Ecto neural progenitor cell (in vitro differentiated cells): Measurements from ENCODE around the gene PRDX3.
A peak's percentile ranks its signal among the peaks of the same experiment; 100 is the strongest.
"Not testable (repeated sequence)": the region's sequence is repeated elsewhere in the genome, so short reads cannot be mapped to it uniquely, and the experiment has no call there.

Experiments used
- DNase-seq: peaks from one replicate; pipeline ENCODE4 v3.0.0-alpha.2; 2018; ENCODE audit warnings: low spot score

The PRDX3 gene

GRCh38 chr10:119165171-119166117 lies 13.2 kb downstream of the PRDX3 start, which contains the start of gene SFXN4:
Gene SFXN4 (minus strand): TSS chr10:119165714. CDS start chr10:119165647, 67 bp downstream.
- peak; percentile 79 for DNase-seq

DNA sequence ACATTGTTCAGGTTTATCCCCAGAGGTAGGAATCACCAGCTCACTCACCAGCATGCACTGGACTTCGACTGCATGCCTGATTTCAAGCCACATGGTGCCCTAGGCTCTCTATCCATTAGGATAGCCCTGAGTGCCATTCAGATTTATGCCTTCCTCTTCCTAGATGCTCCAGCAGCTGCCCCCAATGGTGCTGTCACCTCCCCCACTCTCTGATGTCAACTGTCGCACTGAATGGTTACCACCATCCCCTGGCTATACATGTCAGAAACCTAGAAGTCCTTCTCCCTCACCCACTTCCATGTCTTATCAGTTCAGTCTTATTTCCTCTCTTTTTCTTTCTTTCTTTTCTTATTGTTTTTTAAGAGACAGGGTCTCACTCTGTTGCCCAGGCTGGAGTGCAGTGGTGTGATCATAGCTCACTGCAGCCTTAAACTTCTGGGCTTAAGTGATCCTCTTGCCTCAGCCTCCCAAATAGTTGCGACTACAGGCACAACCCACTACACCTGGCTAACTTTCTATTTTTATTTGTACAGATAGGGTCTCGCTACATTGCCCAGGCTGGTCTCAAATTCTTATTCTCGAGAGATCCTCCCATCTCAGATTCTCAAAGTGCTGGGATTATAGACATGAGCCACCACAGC lies 16.0 kb downstream of the PRDX3 start:
- no peak for DNase-seq

GRCh38 chr10:119161680-119162451 lies 16.7 kb downstream of the PRDX3 start:
- no peak for DNase-seq

DNA sequence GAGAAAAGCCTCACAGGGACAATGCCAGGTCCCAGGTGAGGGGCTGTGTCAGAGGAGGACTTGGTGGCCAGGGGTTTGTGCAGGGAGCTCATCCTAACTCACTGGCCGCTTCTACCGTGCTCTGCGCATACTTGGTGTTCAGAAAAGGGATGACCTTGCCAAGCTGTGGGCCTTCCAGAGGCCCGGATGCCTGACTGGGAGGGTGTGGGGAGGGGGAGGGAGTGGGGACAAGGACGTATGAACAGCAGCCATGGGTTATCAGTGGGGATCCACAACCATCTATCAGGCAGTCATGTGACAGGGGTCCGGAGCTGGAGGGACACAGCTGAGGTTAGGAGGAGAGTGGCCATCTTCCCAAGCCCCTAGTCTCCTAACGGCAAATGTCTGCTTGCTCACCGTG lies 19.3 kb downstream of the PRDX3 start:
- DNase-seq, result no peak

DNA sequence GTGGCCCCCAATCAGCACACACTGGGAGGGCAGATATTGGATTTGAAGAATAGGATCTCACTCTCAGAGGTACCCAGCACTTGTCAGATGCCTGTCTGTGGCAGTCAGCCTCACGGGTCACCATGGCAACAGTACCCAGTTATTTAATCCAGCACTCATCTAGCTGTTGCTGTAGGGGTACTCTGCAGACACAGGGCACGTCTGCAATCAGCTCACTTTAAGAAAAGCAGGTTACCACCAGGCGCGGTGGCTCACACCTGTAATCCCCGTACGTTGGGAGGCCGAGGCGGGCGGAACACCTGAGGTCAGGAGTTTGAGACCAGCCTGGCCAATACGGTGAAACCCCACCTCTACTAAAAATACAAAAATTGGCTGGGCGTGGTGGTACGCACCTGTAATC lies 25.0 kb downstream of the PRDX3 start:
- DNase-seq, result no peak

DNA sequence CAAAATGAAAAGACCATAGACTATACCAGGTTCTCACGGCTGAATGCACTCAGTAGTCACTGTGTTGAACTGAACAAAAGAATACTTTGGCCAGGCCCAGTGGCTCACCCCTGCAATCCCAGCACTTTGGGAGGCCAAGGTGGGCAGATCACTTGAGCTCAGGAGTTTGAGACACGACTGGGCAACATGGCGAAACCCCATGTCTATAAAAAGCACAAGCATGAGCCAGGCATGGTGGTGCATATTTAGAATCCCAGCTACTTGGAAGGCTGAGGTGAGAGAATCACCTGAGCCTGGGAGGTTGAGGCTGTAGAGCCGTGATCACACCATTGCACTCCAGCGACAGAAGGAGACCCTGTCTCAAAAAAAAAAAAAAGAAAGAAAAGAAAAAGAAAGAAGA lies 25.6 kb downstream of the PRDX3 start:
- no peak for DNase-seq

- not testable (repeated sequence) for DNase-seq
Measured at GRCh38 chr10:119151601-119152000, 27.0 kb downstream of the PRDX3 start.

GRCh38 chr10:119149729-119150128 lies 28.9 kb downstream of the PRDX3 start:
- DNase-seq, result no peak

GRCh38 chr10:119149157-119149556 lies 29.5 kb downstream of the PRDX3 start:
- no peak for DNase-seq

GRCh38 chr10:119143657-119144056 lies 35.0 kb downstream of the PRDX3 start:
- DNase-seq, result no peak

DNA sequence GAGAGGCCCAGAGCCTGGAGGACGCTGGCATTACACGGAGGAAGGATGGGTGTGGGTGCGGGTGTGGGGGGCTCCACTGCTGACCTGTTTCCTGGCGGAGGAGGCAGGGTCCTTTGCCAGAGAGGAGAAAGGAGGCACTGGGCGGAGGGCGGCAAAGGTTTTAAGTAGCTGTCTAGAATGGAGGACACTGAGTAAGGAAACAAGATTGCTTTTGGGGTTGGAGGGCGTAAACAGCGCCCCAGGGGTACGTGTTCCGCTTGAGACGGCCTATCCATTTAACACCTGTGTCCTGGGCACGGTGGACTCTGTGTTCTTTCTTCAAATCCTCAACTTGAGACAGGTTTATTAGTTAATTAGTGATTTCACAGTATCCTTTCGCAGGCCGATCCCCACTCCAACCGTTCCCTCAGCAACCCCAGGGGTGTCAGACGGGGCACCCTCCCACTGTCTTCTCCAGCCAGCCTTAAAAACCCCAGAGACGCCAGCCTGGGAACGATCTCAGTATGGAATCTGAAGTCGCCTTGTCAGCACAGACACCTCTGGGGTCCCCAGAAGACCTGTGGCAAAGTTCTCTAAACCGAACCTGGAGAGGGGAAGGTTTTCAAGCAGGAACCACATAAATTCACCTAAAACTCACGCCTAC lies 37.9 kb downstream of the PRDX3 start:
- no peak for DNase-seq

DNA sequence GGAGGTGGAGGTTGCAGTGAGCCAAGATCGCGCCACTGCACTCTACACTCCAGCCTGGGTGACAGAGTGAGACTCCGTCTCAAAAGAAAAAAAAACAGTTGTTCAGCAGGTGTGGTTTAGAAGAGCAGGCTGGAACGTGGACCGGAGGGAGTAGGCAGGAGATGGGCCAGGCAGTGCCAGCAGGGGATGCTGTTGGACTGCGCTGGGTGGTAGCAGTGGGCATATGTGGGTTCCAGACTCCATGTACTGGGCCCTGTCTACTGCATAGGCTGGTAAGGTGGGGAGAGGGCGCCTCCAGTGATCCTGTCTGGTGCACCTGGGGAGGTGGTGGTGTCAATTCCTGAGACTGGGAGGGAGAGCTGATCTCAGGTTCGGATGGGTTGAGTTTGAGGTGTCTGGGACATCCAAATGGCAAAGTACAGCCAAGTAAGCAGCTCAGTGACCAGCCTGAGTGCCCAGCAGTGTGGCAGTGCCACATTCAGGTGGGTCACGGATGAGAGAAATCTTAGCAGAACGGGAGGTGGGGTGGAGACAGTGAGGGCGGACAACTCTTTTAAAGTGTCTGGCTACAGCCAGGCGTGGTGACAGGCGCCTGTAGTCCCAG lies 39.0 kb downstream of the PRDX3 start:
- DNase-seq, result peak; percentile 55

GRCh38 chr10:119138346-119139306 lies 40.0 kb downstream of the PRDX3 start:
- no peak for DNase-seq

- not testable (repeated sequence) for DNase-seq
Measured at GRCh38 chr10:119137878-119138277, 40.7 kb downstream of the PRDX3 start.

- no peak for DNase-seq
Measured at GRCh38 chr10:119136084-119136483, 42.5 kb downstream of the PRDX3 start.

GRCh38 chr10:119135513-119135881 lies 43.1 kb downstream of the PRDX3 start:
- no peak for DNase-seq

DNA sequence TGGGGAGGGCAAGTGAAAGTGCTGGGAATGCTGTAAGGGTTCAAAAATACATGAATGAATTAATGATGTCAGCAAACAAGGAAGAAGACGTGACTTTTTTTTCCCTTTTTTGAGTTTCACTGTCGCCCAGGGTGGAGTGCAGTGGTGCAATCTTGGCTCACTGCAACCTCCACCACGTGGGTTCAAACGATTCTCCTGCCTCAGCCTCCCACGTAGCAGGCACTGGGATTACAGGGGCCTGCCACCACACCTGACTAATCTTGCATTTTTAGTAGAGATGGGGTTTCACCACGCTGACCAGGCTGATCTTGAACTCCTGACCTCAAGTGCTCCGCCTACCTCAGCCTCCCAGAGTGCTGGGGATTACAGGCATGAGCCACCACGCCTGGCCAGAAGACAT lies 44.7 kb downstream of the PRDX3 start:
- DNase-seq, result no peak

GRCh38 chr10:119132521-119133345 lies 45.9 kb downstream of the PRDX3 start:
- DNase-seq, result no peak

DNA sequence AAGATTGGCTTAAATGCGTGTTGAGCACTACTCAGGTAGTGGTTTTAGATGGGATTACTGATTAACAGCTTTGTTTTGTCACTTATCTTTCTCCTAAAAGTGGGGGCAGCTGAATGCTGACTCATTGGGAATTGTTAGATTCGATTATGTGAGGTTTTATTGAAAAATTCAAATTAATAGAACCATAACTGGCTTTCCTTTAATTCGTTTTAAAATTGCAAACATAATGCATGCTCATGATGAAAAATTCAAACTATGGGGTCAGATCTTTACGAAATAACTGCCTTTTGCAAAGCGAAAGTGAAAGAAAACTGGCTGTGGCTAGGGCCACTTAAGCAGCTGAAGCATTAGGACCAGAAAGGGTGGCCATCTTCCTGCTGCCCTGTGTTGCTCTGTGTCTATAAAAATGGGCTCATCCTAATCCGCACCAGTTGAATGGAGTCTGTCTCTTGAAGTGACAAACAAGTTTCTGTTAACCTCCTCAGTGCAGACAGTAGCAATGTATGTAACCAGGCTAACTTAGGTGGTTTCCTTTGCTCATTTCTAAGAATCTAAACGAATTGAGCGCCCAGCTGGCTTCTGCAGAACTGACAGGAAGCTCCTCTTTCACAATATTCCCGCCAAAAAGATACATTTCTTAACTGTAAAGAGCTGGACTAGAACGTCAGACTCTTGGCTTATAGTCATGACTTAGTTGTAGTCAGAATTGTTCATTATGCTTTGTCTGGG lies 46.9 kb downstream of the PRDX3 start:
- DNase-seq, result no peak
